Kidney (tissue), 22 donors: ENCODE data around the gene MDN1. TPM values are rescaled to one million over a fixed set of nuclear protein-coding genes. Genes with fewer than 3 reads are reported as not detected.
A peak's percentile ranks its signal among the peaks of the same experiment; 100 is the strongest.

Experiments used
- DNase-seq, 5 donors: peaks; one replicate each; pipeline ENCODE4 v3.0.0-alpha.2; 2013 to 2020
- FAIRE-seq: peaks from 2 replicates; lab custom pipeline; 2012; peaks lifted over from hg19 to GRCh38; lab: Jason Lieb, UNC
- H3K27ac ChIP-seq, 2 donors: one replicate each; pipeline ENCODE4 v1.7.0; 2013; ENCODE audit warnings: low read depth in 2 of 2, low read length in 2 of 2, inconsistent platforms in 1 of 2
- H3K27me3 ChIP-seq: one replicate; pipeline ENCODE4 v1.7.1; 2013; ENCODE audit warnings: low read length, inconsistent platforms; ENCODE audit not compliant: control insufficient read depth, insufficient read depth
- H3K36me3 ChIP-seq, 3 donors: one replicate each; pipeline versions ENCODE4 v1.7.0 to v1.7.1; 2013; ENCODE audit warnings: low read length in 3 of 3, control low read depth in 1 of 3, inconsistent platforms in 1 of 3; ENCODE audit not compliant: insufficient read depth in 3 of 3, control insufficient read depth in 2 of 3
- H3K4me1 ChIP-seq, 3 donors: one replicate each; pipeline versions ENCODE4 v1.7.0 to v1.7.1; 2013; ENCODE audit warnings: low read length in 3 of 3, inconsistent platforms in 1 of 3, low read depth in 1 of 3; ENCODE audit not compliant: control insufficient read depth in 2 of 3, insufficient read depth in 2 of 3
- H3K4me3 ChIP-seq, 3 donors: one replicate each; pipeline versions ENCODE4 v1.7.0 to v1.8.1; 2013; ENCODE audit warnings: low read length in 3 of 3, control low read depth in 1 of 3, inconsistent platforms in 1 of 3
- H3K9ac ChIP-seq, 3 donors: one replicate each; pipeline versions ENCODE4 v1.7.0 to v1.7.1; 2013; ENCODE audit warnings: low read length in 3 of 3, control low read depth in 1 of 3, inconsistent platforms in 1 of 3
- H3K9me3 ChIP-seq, 3 donors: one replicate each; pipeline versions ENCODE4 v1.7.0 to v1.7.1; 2013; ENCODE audit warnings: low read length in 3 of 3, control low read depth in 1 of 3, inconsistent platforms in 1 of 3; ENCODE audit not compliant: control insufficient read depth in 2 of 3, insufficient read depth in 1 of 3
- CTCF ChIP-seq: IDR thresholded peaks from 3 replicates; pipeline ENCODE4 v1.5.1; 2012; ENCODE audit warnings: mild to moderate bottlenecking, moderate library complexity, borderline replicate concordance; ENCODE audit not compliant: insufficient read depth; ENCODE audit errors: extremely low read depth
- intact Hi-C: fragments of 100-400 bp; cut with DNase I; formaldehyde crosslinking; loops from one replicate; pipeline ENCODE4 v1.11.1; 2022
- long read RNA-seq, 10 donors: library from polyadenylated mRNA in 1 of 10; unstranded in 1 of 10; transcript quantifications; one replicate each; pipeline ENCODE4 v2.0.0 and lab custom pipeline, GENCODE V29; 2021 to 2026
- polyA plus RNA-seq: library from polyadenylated mRNA; stranded (reverse); fragments of 350-450 nt; fragmentation: Illumina TruSeq; extraction: RNeasy Lipid Tissue Mini Kit (QIAGEN cat#74804); gene quantifications from one replicate; pipeline ENCODE4 v1.2.3, GENCODE V29; 2014; ENCODE audit warnings: low read depth, low replicate concordance; ENCODE audit not compliant: insufficient read depth
- total RNA-seq: library from RNA; stranded (reverse); fragmentation: NEBNext Ultra II Directional; extraction: Animal tissue kit (Norgen Biotek cat#: 25700); gene quantifications from one replicate; pipeline ENCODE4 v1.2.1, GENCODE V29; 2021
- donor health status: control.
- donor health status: control.
- donor health status: control.
- donor health status: control.
- donor health status: control.
- donor health status: DM: yes; HTN: yes; CAD: no.
- donor health status: Normal renal cell carcinoma (clear cell type).

The MDN1 gene
- total RNA-seq (34.9 TPM), polyA plus RNA-seq (19.4 TPM)
- long read RNA-seq, donor 1, partial matches to known transcripts, result 39 of 50 reads
- long read RNA-seq, donor 1, other reads (novel, unspliced or antisense), result 11 of 50 reads
- long read RNA-seq, donor 2, partial matches to known transcripts, result 0 of 6 reads
- long read RNA-seq, donor 2, other reads (novel, unspliced or antisense), result 6 of 6 reads
- long read RNA-seq, donor 3, partial matches to known transcripts, result 7 of 19 reads
- long read RNA-seq, donor 3, other reads (novel, unspliced or antisense), result 12 of 19 reads
- long read RNA-seq, donor 4, result 0 reads
- long read RNA-seq, donor 5, result 0 reads
- long read RNA-seq, donor 6, partial matches to known transcripts, result 0 of 29 reads
- long read RNA-seq, donor 6, other reads (novel, unspliced or antisense), result 29 of 29 reads
- long read RNA-seq, donor 7, partial matches to known transcripts, result 7 of 9 reads
- long read RNA-seq, donor 7, other reads (novel, unspliced or antisense), result 2 of 9 reads
- long read RNA-seq, donor 8, partial matches to known transcripts, result 28 of 33 reads
- long read RNA-seq, donor 8, other reads (novel, unspliced or antisense), result 5 of 33 reads
- long read RNA-seq, donor 9, result 0 reads
- long read RNA-seq, donor 10, partial matches to known transcripts, result 53 of 53 reads
- long read RNA-seq, donor 10, other reads (novel, unspliced or antisense), result 0 of 53 reads

GRCh38 chr6:89819336-89820130 is at the start of gene MDN1:
MDN1 (minus strand) TSS chr6:89819794; CDS start chr6:89819607, 187 bp downstream.
- FAIRE-seq (peak; percentile 45), DNase-seq (peak; percentile 94 to 99 (median 96))
- TF ChIP-seq CTCF, result no peak
- Histone ChIP-seq H3K9ac (peak within 1 kb of the TSS; percentile 71 to 97 (median 81)), H3K27ac (peak within 1 kb of the TSS; percentile 86 to 93), H3K9me3 (no peaks in the 10 kb centered on the region), H3K4me1 (peaks cover 0 to 8% (median 6%) of the 10 kb centered on the region in 3 donors), H3K4me3 (peak within 1 kb of the TSS; percentile 82 to 100 (median 97)), H3K36me3 (no peaks in the 10 kb centered on the region), H3K27me3 (no peaks in the 10 kb centered on the region)
- intact Hi-C loops, result no loop called here

GRCh38 chr6:89866024-89866678 is 46.6 kb upstream of the MDN1 start:
- Histone ChIP-seq H3K36me3 (peaks cover 5 to 35% (median 10%) of the 10 kb centered on the region in 3 donors), H3K4me3 (no peak overlapping the region), H3K4me1 (no peaks in the 10 kb centered on the region), H3K27me3 (no peaks in the 10 kb centered on the region), H3K9ac (no peak overlapping the region), H3K27ac (no peak overlapping the region), H3K9me3 (no peaks in the 10 kb centered on the region)
- no peak for TF ChIP-seq CTCF
- FAIRE-seq (no peak), DNase-seq (no peak)
- intact Hi-C loops, result no loop called here

- no peak overlapping the region for H3K4me3 ChIP-seq
- TF ChIP-seq CTCF, result no peak
- FAIRE-seq, result no peak
- H3K9me3 ChIP-seq, result no peaks in the 10 kb centered on the region
- H3K36me3 ChIP-seq, result peaks cover 8 to 38% (median 10%) of the 10 kb centered on the region in 3 donors
- no peak for DNase-seq
- intact Hi-C loops, result no loop called here
- H3K27me3 ChIP-seq, result no peaks in the 10 kb centered on the region
- H3K4me1 ChIP-seq, result no peaks in the 10 kb centered on the region
- no peak overlapping the region for H3K27ac ChIP-seq
- no peak overlapping the region for H3K9ac ChIP-seq
Observed at GRCh38 chr6:89862698-89863097, 43.1 kb upstream of the MDN1 start.
